Endodermal cell (in vitro differentiated cells): ENCODE data around the gene FOXI2. TPM values are rescaled to one million over a fixed set of nuclear protein-coding genes. Genes with fewer than 3 reads are reported as not detected.

Source experiments
- DNase-seq: peaks from one replicate; pipeline ENCODE4 v3.0.0-alpha.2; 2017
- H3K27ac ChIP-seq: 2 replicates; pipeline ENCODE4 v1.5.1; 2013; ENCODE audit warnings: mild to moderate bottlenecking, low read depth, low read length, moderate library complexity
- H3K27me3 ChIP-seq: 2 replicates; pipeline ENCODE4 v1.6.1; 2013; ENCODE audit warnings: mild to moderate bottlenecking, low read length, moderate library complexity; ENCODE audit not compliant: insufficient read depth, control insufficient read depth, poor library complexity, severe bottlenecking
- H3K36me3 ChIP-seq: 2 replicates; pipeline ENCODE4 v1.7.0; 2013; ENCODE audit warnings: mild to moderate bottlenecking, low read length, moderate library complexity; ENCODE audit not compliant: control insufficient read depth, insufficient read depth
- H3K4me1 ChIP-seq: one replicate; pipeline ENCODE4 v1.7.0; 2013; ENCODE audit warnings: low read length; ENCODE audit not compliant: control insufficient read depth, insufficient read depth
- H3K4me3 ChIP-seq: 2 replicates; pipeline ENCODE4 v1.5.1; 2013; ENCODE audit warnings: mild to moderate bottlenecking, low read length, moderate library complexity
- H3K9ac ChIP-seq: 2 replicates; pipeline ENCODE4 v1.6.1; 2013; ENCODE audit warnings: mild to moderate bottlenecking, low read length, moderate library complexity; ENCODE audit not compliant: poor library complexity, severe bottlenecking; ENCODE audit errors: extremely low read depth
- H3K9me3 ChIP-seq: 2 replicates; pipeline ENCODE4 v1.6.1; 2013; ENCODE audit warnings: mild to moderate bottlenecking, low read length, moderate library complexity; ENCODE audit not compliant: control insufficient read depth
- H3K27ac Mint-ChIP-seq: 2 replicates; pipeline ENCODE4 v1.8.0; 2020; ENCODE audit warnings: mixed read lengths
- H3K27me3 Mint-ChIP-seq: 2 replicates; pipeline ENCODE4 v1.8.0; 2021; ENCODE audit warnings: mild to moderate bottlenecking, mixed read lengths; ENCODE audit not compliant: insufficient read depth
- H3K36me3 Mint-ChIP-seq: 2 replicates; pipeline ENCODE4 v1.8.0; 2020; ENCODE audit warnings: low read depth, mixed read lengths
- H3K4me1 Mint-ChIP-seq: 2 replicates; pipeline ENCODE4 v1.8.0; 2020; ENCODE audit warnings: mixed read lengths
- H3K4me3 Mint-ChIP-seq: 2 replicates; pipeline ENCODE4 v1.8.0; 2020; ENCODE audit warnings: mild to moderate bottlenecking, moderate library complexity, mixed read lengths
- H3K9me3 Mint-ChIP-seq: 2 replicates; pipeline ENCODE4 v1.8.0; 2020; ENCODE audit warnings: mild to moderate bottlenecking, mixed read lengths
- WGBS, 2 experiments: methylation state at CpG; one replicate each; pipeline versions ENCODE4 v1.1.5 to v1.1.7; 2013; ENCODE audit warnings: missing lambda C conversion rate in 2 of 2, mixed read lengths in 1 of 2; ENCODE audit not compliant: insufficient coverage in 1 of 2, insufficient read length in 1 of 2; 5-methylcytosine and 5-hydroxymethylcytosine counted together
- total RNA-seq, 2 donors: library from RNA; stranded (reverse); fragmentation: NEBNext Ultra II Directional in 1 of 2; extraction: Animal tissue kit (Norgen Biotek cat#: 25700) in 1 of 2; gene quantifications; 2 replicates in 1 of 2; 3 replicates in 1 of 2; pipeline ENCODE4 v1.2.1, GENCODE V29; 2021
- TF ChIP-seq, protein P1 (sequence below): fragments of 200-600 bp; sonication (generic); conservative IDR thresholded peaks from 2 replicates; pipeline ENCODE4 v1.5.0; 2021; ENCODE audit warnings: antibody characterized with exemption, mild to moderate bottlenecking

The FOXI2 gene
- total RNA-seq, 2 donors from 2014 or later: 1.0 to 14.8 TPM

DNA sequence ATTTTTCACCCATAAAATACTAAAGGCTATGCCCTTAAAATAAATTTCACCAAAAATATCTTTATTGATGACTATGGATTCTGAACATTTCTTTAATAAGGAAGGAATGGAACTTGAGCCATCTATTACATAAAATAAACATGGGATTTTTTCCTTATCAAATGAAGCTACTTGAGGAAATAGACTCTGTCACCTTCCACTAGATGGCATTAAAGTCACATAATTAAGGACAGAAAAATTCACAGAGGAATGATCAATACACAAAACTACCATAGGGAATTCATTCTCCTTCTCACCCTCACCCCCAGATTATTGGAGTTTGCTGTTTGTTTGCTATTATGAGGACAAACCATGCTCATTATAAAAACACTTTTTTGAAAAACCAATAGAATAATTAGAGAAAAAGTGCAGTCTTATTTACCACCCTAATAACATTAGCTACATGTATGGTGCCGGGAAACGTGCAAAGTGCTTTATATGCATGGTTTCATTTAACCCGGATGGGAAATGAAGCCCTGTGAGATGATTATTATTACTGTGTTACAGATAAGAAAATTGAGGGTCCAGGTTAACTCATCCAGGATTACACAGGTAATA is 21.1 kb upstream of the FOXI2 start:
- Mint-ChIP-seq H3K27ac (no peak overlapping the region), H3K9me3 (peaks cover 6% of the 10 kb centered on the region), H3K4me1 (no peaks in the 10 kb centered on the region), H3K36me3 (no peaks in the 10 kb centered on the region), H3K27me3 (peaks cover 3% of the 10 kb centered on the region), H3K4me3 (no peak overlapping the region)
- no peak for DNase-seq
- Histone ChIP-seq H3K36me3 (no peaks in the 10 kb centered on the region), H3K9ac (no peak overlapping the region), H3K9me3 (no peaks in the 10 kb centered on the region), H3K27ac (no peak overlapping the region), H3K27me3 (peaks cover 5% of the 10 kb centered on the region), H3K4me1 (no peaks in the 10 kb centered on the region), H3K4me3 (no peak overlapping the region)
- WGBS, 2 experiments: 86 to 100% methylated on average over 1 to 3 of the region's 3 CpGs
- TF ChIP-seq, protein P1, sequence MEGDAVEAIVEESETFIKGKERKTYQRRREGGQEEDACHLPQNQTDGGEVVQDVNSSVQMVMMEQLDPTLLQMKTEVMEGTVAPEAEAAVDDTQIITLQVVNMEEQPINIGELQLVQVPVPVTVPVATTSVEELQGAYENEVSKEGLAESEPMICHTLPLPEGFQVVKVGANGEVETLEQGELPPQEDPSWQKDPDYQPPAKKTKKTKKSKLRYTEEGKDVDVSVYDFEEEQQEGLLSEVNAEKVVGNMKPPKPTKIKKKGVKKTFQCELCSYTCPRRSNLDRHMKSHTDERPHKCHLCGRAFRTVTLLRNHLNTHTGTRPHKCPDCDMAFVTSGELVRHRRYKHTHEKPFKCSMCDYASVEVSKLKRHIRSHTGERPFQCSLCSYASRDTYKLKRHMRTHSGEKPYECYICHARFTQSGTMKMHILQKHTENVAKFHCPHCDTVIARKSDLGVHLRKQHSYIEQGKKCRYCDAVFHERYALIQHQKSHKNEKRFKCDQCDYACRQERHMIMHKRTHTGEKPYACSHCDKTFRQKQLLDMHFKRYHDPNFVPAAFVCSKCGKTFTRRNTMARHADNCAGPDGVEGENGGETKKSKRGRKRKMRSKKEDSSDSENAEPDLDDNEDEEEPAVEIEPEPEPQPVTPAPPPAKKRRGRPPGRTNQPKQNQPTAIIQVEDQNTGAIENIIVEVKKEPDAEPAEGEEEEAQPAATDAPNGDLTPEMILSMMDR: peak; percentile 77

DNA sequence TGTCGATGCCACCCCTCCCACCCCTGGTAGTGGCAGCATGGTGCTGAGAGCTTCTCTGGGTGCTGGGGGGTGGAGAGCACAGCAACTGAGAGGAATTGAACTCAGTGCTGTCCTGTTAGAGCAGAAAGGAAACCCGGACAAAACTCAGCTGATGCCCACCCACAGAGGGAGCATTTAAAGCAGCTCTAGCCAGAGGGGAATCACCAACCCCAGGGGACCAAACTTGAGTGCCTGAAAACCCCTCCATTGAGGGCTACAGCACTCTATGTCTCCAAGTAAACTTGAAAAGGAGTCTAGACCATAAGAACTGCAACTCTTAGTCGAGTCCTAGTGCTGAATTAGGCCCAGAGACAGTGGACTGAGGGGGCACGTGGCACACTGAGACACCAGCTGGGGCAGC is 16.8 kb upstream of the FOXI2 start:
- no peak for DNase-seq
- H3K9me3 ChIP-seq: no peaks in the 10 kb centered on the region
- H3K27me3 ChIP-seq: peaks cover 10% of the 10 kb centered on the region
- 76 to 82% methylated on average over 2 to 4 of the region's 4 CpGs for WGBS, 2 experiments
- no peak overlapping the region for H3K27ac Mint-ChIP-seq
- H3K4me1 ChIP-seq: no peaks in the 10 kb centered on the region
- no peak overlapping the region for H3K9ac ChIP-seq
- H3K9me3 Mint-ChIP-seq: no peaks in the 10 kb centered on the region
- H3K27ac ChIP-seq: no peak overlapping the region
- H3K27me3 Mint-ChIP-seq: peaks cover 24% of the 10 kb centered on the region
- no peaks in the 10 kb centered on the region for H3K36me3 Mint-ChIP-seq
- TF ChIP-seq, protein P1: no peak
- H3K4me3 Mint-ChIP-seq: no peak overlapping the region
- no peak overlapping the region for H3K4me3 ChIP-seq
- H3K36me3 ChIP-seq: no peaks in the 10 kb centered on the region
- no peaks in the 10 kb centered on the region for H3K4me1 Mint-ChIP-seq

DNA sequence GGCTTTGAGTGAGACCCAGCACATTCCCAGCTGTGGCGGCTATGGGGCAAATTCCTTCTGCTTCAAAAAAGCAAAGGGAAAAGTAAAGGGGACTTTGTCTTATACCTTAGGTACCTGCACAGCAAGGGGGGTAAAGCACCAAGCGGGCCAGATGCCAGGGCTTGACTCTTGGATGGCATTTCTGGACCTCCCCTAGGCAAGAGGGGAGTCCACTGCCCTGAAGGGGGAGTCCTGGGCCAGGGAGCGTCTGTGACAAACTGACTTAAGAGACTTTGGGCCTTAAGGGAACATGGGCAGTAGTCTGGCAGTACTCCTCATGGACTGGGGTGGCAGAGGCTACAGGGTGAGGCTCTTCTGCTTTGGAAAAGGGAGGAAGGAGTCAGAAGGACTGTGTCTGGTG is 16.1 kb upstream of the FOXI2 start:
- DNase-seq: peak; percentile 56
- H3K27me3 Mint-ChIP-seq: peaks cover 32% of the 10 kb centered on the region
- no peaks in the 10 kb centered on the region for H3K36me3 ChIP-seq

More for the DNA sequence above, 16.1 kb upstream of the FOXI2 start:
- no peaks in the 10 kb centered on the region for H3K9me3 Mint-ChIP-seq
- Histone ChIP-seq H3K9ac (no peak overlapping the region), H3K27ac (no peak overlapping the region), H3K9me3 (no peaks in the 10 kb centered on the region), H3K4me1 (no peaks in the 10 kb centered on the region), H3K27me3 (peaks cover 18% of the 10 kb centered on the region), H3K4me3 (no peak overlapping the region)
- no peak overlapping the region for H3K27ac Mint-ChIP-seq
- WGBS, 2 experiments: 71 to 73% methylated on average over 2 to 3 of the region's 3 CpGs
- no peaks in the 10 kb centered on the region for H3K4me1 Mint-ChIP-seq
- TF ChIP-seq, protein P1: peak; percentile 53
- no peak overlapping the region for H3K4me3 Mint-ChIP-seq
- H3K36me3 Mint-ChIP-seq: no peaks in the 10 kb centered on the region
